HG03571 (cell line): ENCODE results near the gene TULP4.

ENCODE experiments used
- ATAC-seq: cut with Tn5 transposase; IDR thresholded peaks from one replicate; pipeline ENCODE4 v1.9.1; 2021; ENCODE audit not compliant: unreplicated experiment

Gene TULP4

DNA sequence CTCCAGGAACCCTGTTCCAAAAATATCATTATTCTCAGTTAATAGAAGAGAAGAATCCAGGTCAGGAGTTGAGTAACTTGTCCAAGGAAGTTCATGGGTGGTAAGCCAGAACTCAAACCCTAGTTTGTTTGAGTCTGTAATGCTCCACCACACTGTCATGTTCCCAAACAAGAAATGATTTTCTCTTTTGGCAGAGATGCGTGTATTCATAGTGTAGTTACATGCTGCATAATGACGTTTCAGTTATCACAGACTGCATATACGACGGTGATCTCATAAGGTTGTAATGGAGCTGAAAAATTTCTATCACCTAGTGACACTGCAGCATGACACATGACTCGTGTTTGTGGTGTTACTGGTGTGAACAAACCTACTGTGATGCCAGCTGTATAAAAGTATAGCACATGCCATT, 102.6 kb downstream of the TULP4 start:
- ATAC-seq: no peak

DNA sequence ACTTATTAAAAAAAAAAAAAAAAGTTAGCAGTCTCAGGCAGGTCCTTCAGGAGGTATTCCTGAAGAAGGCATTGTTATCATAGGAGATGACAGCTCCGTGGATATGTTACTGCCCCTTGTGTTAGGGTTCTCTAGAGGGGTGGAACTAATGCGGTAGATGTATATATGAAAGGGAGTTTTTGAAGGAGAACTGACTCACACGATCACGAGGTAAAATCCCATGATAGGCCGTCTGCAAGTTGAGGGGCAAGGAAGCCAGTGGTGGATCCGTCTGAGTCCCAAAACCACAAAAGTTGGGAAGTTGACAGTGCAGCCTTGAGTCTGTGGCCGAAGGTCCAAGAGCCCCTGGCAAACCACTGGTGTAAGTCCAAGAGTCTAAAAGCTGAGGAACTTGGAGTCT, 103.4 kb downstream of the TULP4 start:
- no peak for ATAC-seq

DNA sequence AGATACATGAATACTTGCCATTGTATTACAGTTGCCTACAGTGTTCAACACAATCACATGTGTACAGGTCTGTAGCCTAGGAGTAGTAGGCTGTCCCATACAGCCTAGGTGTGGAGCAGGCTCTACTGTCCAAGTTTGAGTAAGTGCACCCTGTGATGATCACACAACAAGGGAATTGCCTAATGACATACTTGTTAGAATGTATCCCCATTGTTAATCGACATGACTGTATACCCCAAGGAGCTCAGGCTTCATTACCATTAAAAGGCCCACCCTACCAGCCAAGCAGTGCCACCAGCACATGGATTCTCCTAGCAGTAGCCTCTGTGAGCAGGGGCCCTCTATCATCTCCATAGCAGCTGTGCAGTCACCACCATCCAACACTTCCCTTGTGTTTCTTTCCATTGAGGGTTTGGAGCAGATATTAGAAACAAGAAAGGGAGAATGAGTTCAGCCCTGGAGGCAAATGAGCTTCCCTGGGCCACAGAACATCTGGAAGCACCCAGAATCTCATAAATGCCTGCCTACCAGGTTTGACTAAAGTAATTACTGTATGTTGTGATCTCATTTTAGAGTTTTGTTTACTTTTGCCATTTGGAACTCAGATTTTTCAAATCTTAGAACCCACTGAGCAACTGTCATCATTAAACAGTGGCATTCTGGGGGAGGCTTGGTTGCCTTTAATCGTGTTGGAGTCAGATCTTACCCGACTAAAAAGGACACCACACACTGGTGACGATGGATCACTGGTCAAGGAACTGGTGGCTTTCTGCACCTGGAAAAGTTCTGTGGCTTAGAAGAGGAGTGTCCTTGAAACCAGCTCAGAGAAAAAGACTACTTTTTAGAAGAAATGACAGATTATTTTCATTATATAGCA, 104.9 kb downstream of the TULP4 start:
- no peak for ATAC-seq

DNA sequence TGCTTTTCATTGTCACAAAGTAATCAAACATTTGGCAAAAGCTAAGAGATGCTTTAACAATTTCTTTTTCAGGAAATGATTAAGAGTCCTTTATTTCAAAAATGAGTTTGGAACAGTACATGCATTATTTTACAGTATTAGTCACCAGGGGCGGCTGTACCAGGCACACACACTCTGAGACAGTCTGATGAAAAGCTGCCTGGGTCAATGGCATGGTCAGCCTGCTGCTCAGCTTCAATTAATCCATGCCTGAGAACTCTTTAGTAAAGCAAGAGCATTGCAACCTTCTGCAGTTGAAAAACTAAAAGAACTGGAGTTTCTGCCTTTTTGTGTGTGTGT, 105.5 kb downstream of the TULP4 start:
- no peak for ATAC-seq

DNA sequence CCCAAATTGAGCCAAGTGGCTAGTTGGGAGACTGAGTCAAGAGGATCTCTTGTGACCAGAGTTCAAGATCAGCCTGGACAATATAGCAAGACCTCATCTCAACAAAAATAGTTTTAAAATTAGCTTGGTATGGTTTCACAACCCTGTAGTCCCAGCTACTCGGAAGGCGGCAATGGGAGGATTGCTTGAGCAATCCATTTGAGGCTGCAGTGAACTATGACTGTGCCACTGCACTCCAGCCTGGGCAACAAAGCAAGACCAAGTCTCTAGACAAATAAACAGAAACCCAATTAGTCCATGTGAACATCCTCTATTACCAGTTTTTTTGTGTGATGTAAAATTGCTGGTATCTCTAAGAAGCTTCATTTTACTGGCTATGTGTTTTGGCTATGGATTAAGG, 106.2 kb downstream of the TULP4 start:
- ATAC-seq: no peak

DNA sequence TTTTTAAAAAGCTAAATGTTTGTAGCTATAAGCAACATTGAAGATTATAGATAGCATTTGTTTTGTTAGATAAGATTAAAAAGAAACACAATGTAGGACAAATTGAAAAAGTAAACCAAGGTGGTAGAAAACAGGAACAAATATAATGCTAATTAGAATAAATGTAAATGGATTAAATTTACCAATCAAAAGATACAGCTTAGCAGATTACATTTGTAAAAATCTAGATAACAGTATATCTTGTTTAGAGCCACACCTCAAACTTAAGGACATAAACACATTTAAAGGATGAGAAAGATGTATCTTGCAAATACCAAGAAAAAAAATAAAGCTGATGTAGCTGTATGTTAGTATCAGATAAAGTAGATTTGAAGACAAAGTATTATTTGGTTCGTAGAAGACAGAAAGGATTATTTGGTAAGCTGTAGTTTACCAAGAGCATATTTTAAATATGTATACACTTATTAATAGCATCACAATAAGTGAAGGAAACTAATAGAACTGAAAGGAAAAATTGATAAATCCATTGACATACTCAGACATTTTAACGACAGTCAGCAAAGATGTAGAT, 107.2 kb downstream of the TULP4 start:
- no peak for ATAC-seq

DNA sequence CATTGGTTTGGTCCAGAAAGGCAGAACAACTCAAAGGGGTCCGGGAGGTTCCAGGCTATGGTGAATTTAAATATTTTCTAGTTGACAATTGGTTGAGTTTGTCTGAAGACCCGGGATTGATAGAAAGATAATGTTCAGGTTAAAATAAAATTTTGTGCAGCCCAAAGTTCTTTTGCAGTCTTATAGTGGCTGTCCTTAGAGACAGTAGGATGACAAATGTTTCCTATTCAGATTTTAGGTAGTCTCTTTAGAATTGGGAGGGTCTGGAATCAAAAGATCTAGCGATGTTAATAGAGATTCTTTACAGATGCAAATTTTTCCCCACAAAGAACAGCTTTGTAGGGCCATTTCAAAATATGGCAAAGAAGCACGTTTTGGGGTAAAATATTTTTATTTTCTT, 109.1 kb downstream of the TULP4 start:
- no peak for ATAC-seq

DNA sequence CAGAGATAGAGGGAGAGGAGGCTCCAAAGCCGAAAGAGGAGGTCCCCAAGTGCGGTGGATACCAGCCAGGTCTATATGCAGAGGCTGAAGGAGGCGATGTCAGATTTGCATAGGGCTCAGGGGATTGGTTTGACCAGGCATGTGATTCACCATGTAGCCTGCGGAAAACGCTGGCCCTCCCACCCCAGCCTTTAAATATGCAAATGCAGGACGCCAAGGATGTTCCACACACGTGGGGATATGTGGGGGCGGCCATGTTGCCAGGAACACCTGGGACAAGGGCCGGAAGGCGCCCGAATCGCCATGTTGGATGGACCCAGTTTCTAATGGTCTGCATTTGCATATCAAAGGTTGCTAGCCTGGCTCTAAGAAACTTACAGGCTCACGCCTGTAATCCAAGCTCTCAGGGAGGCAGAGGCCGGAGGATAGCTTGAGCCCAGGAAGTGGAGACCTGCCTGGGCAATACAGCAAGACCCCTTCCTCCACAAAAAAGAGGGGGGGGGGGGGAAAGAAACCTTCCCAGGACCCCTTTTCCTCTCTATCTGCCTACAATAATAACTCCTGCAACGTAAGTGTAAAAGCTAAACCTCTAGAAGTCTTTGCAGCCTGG, 110.5 kb downstream of the TULP4 start:
- ATAC-seq: no peak

DNA sequence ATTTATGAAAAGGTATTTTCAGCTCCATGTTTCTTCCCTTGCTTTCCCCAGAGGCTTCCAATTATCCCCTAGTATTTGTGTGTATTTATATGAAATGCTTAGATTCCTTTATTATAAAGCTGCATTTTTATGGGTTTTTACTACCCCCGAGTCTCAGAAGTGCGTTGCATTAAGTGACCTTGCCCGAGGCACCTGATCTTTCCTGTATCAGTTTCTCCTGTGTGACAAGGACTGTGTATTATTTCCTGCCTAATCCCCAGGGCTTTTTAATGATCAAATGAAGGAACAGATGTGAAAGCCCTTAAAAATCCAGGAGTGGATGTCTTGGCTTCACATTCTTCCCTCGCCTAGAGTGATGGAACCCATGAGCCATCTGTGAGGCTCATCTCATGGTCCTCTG, 118.8 kb downstream of the TULP4 start:
- no peak for ATAC-seq

DNA sequence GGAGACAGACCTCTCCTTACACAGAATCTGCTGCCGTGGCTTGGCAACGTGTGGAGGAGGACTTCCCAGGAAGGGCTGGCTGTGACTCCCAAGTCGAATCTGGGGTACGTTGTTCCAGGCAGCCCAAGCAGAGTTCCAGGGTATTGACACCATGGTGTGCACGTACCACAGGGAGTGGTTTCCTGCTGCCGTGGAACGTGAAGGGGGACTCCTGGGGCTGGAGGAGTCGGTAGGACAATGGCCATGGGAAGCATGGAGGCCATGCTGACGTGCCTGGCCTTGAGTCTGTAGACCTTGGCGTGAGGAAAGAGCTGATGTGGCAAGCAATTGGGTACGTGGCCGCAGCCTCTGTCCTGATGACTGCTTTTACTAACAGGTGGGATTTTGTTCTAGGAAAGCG, 119.3 kb downstream of the TULP4 start:
- no peak for ATAC-seq

DNA sequence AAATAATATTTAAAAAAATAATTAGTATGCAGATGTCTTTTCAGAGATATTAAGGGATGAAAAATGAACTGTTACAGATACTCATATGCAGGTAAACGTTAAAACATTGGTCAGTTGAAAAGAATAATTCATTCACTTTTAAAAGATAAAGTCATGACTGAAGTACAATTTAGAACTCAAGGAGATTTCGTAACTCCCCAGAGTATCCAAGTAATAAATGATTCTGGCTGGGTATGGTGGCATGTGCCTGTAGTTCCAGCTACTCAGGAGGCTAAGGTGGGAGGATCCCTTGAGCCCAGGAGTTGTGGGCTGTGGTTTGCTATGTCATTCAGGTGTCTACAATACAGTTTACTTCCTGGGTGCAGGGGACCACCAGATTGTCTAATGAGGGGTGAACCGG, 125.3 kb downstream of the TULP4 start:
- no peak for ATAC-seq

DNA sequence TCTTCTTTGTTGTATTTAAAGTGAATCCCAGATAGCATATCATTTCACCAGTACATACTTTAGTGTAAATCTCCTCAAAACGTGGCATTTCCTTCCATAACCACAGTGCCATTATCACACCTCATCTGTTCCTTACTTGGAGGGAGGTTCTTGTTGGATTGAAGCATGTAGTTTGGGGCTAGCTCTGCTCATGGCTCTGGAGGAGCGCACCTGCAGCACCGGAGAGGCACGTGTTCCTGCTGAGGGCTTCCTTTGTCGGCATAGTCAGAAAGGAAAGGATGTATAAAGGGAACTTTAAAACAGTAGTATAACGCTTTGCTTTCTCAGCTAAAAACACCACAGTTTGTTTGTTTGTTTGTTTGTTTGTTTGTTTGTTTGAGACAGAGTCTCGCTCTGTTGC, 126.0 kb downstream of the TULP4 start:
- ATAC-seq: no peak

DNA sequence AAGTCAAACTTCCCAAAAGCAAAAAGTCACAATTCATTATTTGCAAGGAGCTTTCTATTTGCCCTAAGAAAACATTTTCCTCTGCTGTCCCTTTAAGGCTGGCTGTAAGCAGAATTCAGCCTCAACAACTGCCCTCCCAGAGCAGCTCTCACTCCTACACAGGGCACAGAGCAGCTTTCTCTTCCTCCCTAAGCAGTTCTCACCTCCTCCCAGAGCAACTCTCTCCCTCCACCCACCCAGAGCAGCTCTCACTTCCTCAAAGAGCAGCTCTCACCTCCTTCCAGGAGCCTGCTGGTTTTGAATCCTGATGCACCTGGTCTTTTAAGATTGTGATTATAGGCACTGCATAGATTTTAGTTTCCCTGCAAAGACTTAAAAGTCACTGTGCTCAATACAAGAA, 127.0 kb downstream of the TULP4 start:
- peak; percentile 87 for ATAC-seq

DNA sequence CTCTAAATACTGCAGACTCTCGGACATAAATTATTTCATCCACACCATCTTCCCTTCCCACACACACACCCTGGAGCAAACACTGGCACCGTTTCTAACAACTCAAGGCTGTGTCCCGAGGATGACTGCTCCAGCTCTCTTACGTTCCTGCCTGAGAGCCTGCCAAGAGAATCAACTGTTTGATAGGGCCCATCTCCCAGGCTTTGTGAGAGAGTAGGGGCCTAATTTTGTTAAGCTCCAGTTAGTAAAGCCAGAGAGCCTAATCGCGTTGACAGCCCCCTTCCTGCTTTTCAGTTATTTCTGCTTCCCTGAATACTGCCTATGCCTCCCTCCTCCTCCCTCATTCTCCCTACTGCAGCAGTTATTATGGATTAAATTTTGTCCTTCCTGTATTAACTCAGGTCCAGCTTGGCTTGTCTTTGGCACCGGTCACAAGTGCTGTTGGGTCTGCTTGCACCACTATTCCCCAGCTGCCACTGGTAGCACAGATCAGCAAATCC, 129.5 kb downstream of the TULP4 start:
- ATAC-seq: no peak

DNA sequence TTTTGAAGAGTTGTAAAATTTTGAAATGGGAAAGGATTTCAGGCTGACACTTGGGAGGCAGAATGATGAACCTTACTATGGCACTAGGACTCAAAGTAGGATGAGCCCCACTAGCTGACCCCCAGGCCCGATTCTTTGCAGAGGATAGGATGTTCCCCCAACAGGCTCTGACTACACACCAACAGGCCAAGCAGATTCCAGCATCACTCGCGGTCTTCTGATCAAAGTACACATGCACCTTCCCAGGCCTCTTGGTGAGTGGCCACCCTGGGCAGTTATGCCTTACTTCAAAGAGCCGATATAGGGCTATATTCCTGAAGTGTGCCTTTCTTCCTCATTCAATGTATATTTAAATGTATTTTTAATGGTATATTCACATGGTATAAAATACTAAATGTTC, 130.0 kb downstream of the TULP4 start:
- ATAC-seq: no peak

DNA sequence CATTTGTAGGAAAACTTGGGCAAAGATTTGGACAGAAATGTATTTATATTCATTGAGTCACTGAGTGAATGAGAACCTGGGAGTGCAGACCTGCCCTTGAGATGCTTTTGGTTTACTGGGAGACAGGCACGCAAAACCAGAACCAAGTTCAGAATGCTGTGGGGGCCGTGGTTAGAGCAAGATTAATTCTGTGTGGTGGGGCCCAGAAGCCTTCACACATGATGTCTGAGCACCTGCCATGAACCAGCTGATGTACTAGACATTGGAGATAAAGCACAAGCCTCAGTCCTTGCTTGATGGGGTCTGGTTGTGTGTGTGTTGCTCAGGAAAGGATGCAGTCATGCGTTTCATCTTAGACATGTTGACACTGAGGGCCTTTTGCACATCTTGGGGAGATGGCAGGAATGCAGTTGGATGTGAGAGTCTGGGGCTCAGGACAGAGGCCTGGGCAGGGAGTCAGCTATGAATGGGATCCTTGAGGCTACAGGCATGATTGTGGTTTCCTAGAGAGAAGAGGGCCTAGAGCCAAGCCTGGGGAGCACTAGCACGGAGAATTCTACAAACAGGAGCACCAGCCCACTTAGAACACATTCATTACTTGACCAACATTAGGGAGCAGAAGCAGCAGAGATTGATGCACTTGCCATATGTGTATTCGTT, 133.3 kb downstream of the TULP4 start:
- no peak for ATAC-seq

DNA sequence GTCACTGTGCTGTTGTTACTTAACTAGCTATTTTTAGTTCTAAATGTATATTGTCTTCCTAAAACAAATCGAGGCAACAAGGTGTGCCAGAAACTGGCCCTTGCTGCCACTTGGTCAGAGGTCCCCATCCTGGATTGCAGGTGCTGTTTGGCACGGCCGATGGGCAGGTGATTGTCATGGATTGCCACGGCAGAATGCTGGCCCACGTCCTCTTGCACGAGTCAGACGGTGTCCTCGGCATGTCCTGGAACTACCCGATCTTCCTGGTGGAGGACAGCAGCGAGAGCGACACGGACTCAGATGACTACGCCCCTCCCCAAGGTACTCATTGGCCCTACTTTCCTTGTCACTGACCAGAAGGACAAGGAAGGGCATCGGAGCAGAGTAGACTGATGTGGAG, 136.6 kb downstream of the TULP4 start:
- ATAC-seq: no peak

DNA sequence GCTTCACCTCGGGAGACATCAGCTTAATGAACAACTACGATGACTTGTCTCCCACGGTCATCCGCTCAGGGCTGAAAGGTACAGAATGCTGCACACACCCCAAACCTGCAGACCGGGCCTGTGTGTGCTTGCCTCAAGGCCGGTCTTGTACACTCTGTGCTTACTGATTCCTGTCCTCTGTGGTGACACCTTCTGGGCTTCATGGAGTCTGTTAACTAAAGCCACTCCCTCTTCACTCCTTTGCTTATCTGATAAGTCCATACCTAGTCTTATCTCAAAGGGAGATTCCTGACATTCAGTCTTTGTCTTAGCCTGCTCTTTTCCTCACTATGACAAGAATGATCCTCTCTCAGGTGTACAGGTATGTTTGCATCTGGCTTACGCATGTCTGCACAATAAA, 139.9 kb downstream of the TULP4 start:
- no peak for ATAC-seq

DNA sequence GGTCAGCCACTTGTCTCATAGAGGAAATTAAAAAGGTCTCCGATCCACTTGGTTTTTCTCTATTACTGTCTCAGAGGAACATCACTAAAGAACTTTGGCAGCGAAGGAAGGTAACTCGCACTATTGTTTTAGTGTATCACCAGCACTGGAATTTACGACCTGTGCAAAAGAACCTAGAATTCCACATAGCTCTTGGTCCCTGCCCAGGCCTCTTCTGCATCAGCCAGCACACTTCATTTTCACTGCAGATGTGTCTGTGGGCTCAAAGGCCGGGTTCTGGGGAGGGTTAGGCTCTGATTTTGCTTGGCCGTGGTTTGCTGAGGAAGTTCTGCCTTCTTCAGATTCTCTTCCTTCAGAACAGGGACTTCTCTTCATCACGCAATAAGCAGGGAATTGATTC, 144.9 kb downstream of the TULP4 start:
- ATAC-seq: no peak

DNA sequence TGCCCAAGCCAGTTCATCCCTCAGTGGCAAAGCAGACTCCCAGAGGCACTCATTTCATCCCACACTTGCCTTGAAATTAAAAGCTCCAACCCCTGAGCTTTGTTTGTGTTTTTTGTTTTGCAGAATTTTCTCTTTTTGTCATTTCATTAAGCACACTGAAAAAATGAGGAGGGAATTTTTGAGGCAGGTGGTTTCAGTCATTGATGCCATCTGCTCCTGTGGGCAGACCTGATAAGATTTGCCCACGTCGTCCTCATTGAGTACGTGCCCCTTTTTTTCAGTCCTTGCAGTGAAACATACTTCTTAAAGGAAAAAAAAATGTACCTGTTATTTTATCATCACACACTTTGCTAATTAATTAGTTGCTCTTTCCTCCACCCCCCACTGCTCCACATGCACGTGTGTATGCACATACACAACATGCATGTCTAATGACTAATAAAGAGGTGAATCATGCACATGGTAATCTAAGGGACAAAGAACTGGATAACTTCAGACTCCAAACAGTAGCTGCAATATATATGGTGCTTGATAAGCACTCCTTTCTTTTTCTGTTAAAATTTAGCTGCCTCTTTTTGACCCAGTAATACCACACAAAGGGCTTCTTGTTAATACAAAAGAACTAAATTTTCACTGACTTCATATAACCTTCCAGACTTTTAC, 145.5 kb downstream of the TULP4 start:
- ATAC-seq: no peak

DNA sequence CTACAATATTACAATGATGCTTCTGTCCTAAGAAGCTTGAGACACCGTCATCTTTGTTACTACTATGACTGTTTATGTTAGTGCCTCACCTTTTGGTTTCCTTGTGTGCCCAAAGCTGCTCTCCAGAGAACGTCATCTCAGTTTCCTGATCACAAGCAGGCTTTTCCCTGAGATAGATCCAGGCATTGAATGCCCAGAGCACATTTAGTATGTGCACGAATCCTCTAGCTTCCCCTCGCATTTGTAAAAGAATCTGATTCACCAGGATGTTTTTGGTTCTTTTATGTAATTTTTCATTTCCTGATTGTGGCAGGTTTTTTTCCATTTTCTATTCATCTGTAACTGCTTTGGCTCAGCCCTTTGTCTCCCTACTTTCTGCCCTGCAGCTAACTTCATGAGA, 147.5 kb downstream of the TULP4 start:
- no peak for ATAC-seq
